ENCODE measurements around the gene FGD4. TPM values are rescaled to one million over a fixed set of nuclear protein-coding genes. Genes with fewer than 3 reads are reported as not detected.

The FGD4 gene
- total and polyA plus RNA-seq, 2 of the 4 experiments (the other 2 are of a cell fraction) = 2.1 to 8.8 TPM

GRCh38 chr12:32445356-32445755, 46.0 kb downstream of the FGD4 start:
- H4K8ac ChIP-seq (ENCODE audit: low read depth in 2 of 2, low read length in 2 of 2) = no peak overlapping the region
- dilution Hi-C loops (cut with HindIII; ENCODE audit: low sequenced_read_pairs, unreplicated experiment) = no loop called here
- no TSS peak for BruUV-seq (replicated peaks)
- no peak overlapping the region for H2BK15ac ChIP-seq (ENCODE audit: low read depth, low read length)
- H4K20me1 ChIP-seq (ENCODE audit: insufficient read depth, low read length) = no peaks in the 10 kb centered on the region
- no peak overlapping the region for H3K4me3 ChIP-seq (ENCODE audit: insufficient read depth, low read depth, low read length)
- H3K23ac ChIP-seq (ENCODE audit: low read depth, low read length) = no peak overlapping the region
- H3K9me1 ChIP-seq (ENCODE audit: insufficient read depth, low read length) = 0 out of 2 replicates have a peak, but pooled peaks cover 8% of the 10 kb centered on the region
- H3K4me2 ChIP-seq (ENCODE audit: low read depth, low read length) = no peak overlapping the region
- H3K9me3 ChIP-seq (ENCODE audit: control insufficient read depth, insufficient read depth, low read length) = no peaks in the 10 kb centered on the region
- no peak overlapping the region for H2AK5ac ChIP-seq (ENCODE audit: low read depth, low read length)
- in situ Hi-C loops (cut with MboI; ENCODE audit: low sequenced_read_pairs) = no loop called here
- H3K56ac ChIP-seq (ENCODE audit: extremely low read depth, insufficient read depth, low read length) = no peak overlapping the region
- no peaks in the 10 kb centered on the region for H3K36me3 ChIP-seq (ENCODE audit: control insufficient read depth, insufficient read depth, low read length)
- ChIA-PET POLR2A (ENCODE audit: unreplicated experiment) (no interaction called here), CTCF (no interaction called here)
- H3K4ac ChIP-seq (ENCODE audit: low read depth, low read length) = no peak overlapping the region
- no peak overlapping the region for H4K91ac ChIP-seq (ENCODE audit: insufficient read depth, low read depth, low read length)
- H3K79me1 ChIP-seq (ENCODE audit: low read depth in 1 of 2, low read length in 2 of 2) = no peaks in the 10 kb centered on the region
- no peak overlapping the region for H2AFZ ChIP-seq (replicated peaks; ENCODE audit: low read length, poor library complexity)
- no peak overlapping the region for H2AK9ac ChIP-seq (replicated peaks; ENCODE audit: low read depth, low read length, poor library complexity)
- TF ChIP-seq CTCF (conservative IDR thresholded peaks at IDR 0.05; ENCODE audit: low read depth, low read length) (no peak), USF2 (IDR thresholded peaks at IDR 0.05; ENCODE audit: low read depth, low read length) (no peak), MAZ (IDR thresholded peaks at IDR 0.05; ENCODE audit: borderline replicate concordance, low read depth, low read length) (no peak), FOS (IDR thresholded peaks at IDR 0.05; ENCODE audit: low read depth, low read length) (no peak)
- H2BK5ac ChIP-seq (ENCODE audit: low read depth, low read length, poor library complexity, severe bottlenecking) = no peak overlapping the region
- no peaks in the 10 kb centered on the region for H3K27me3 ChIP-seq (ENCODE audit: control insufficient read depth, insufficient read depth, low read length)
- DNase-seq (no peak), ATAC-seq (ENCODE audit: low read depth) (no peak)
- no peak overlapping the region for H3K9ac ChIP-seq (ENCODE audit: low read depth, low read length)
- no peak overlapping the region for H4K5ac ChIP-seq (ENCODE audit: low read depth, low read length)
- no peak overlapping the region for H2BK120ac ChIP-seq (ENCODE audit: low read depth, low read length)
- intact Hi-C loops (cut with micrococcal nuclease) = no loop called here
- H3K14ac ChIP-seq (replicated peaks; ENCODE audit: low read depth, low read length) = no peak overlapping the region
- H3K4me1 ChIP-seq (ENCODE audit: control insufficient read depth, insufficient read depth, low read length) = no peaks in the 10 kb centered on the region
- no peak overlapping the region for H2BK20ac ChIP-seq (ENCODE audit: low read depth, low read length)
- H3K18ac ChIP-seq (ENCODE audit: low read depth, low read length) = no peak overlapping the region
- H3K27ac ChIP-seq (ENCODE audit: insufficient read depth, low read length) = no peak overlapping the region
- no CpG with 5 or more reads among the region's 1 CpG for WGBS, 2 experiments (ENCODE audit: extremely low coverage in 2 of 2, insufficient read length in 1 of 2)

Measured in IMR-90 (cell line).